NCI-H146 treated with DMSO at 0.1 percent for 48 hours (cell line): Measurements from ENCODE around the gene NBPF19.
"Not testable (repeated sequence)": the region's sequence is repeated elsewhere in the genome, so short reads cannot be mapped to it uniquely, and the experiment has no call there.

Experiments used
- DNase-seq: peaks from one replicate; lab custom pipeline; 2025; ENCODE audit not compliant: unreplicated experiment; lab: John Stamatoyannopoulos, UW

Gene NBPF19

GRCh38 chr1:149474745-149475144, at the start of gene NBPF19:
TSS of gene NBPF19 (plus strand) at chr1:149475045. CDS start at chr1:149475933, 888 bp downstream.
- not testable (repeated sequence) for DNase-seq

GRCh38 chr1:149428317-149428716, 46.5 kb upstream of the NBPF19 start:
- not testable (repeated sequence) for DNase-seq

- not testable (repeated sequence) for DNase-seq
Observed at GRCh38 chr1:149445451-149445850, 29.4 kb upstream of the NBPF19 start.

GRCh38 chr1:149452196-149452595, 22.6 kb upstream of the NBPF19 start:
- not testable (repeated sequence) for DNase-seq

GRCh38 chr1:149452652-149453051, 22.2 kb upstream of the NBPF19 start:
- DNase-seq, result not testable (repeated sequence)

GRCh38 chr1:149558350-149558825, 83.5 kb downstream of the NBPF19 start:
- not testable (repeated sequence) for DNase-seq

- DNase-seq, result not testable (repeated sequence)
Observed at GRCh38 chr1:149561806-149562205, 87.0 kb downstream of the NBPF19 start.

GRCh38 chr1:149565485-149565884, 90.6 kb downstream of the NBPF19 start:
- DNase-seq, result not testable (repeated sequence)

- DNase-seq, result not testable (repeated sequence)
Observed at GRCh38 chr1:149572763-149573162, 97.9 kb downstream of the NBPF19 start.

- not testable (repeated sequence) for DNase-seq
Observed at GRCh38 chr1:149585592-149585991, 110.7 kb downstream of the NBPF19 start.
